HG03520 (cell line): Measurements from ENCODE around the gene PER3.

Experiments
- ATAC-seq: cut with Tn5 transposase; IDR thresholded peaks from one replicate; pipeline ENCODE4 v1.9.1; 2021; ENCODE audit warnings: mild to moderate bottlenecking, moderate library complexity; ENCODE audit not compliant: unreplicated experiment

The PER3 gene

GRCh38 chr1:7831458-7831857 lies 47.4 kb downstream of the PER3 start:
- no peak for ATAC-seq

- no peak for ATAC-seq
Observed at GRCh38 chr1:7833035-7833434, 48.9 kb downstream of the PER3 start.

GRCh38 chr1:7838714-7839113 lies 54.6 kb downstream of the PER3 start:
- ATAC-seq: no peak

- no peak for ATAC-seq
Observed at GRCh38 chr1:7839526-7839925, 55.4 kb downstream of the PER3 start.

- no peak for ATAC-seq
Observed at GRCh38 chr1:7842517-7842916, 58.4 kb downstream of the PER3 start.

GRCh38 chr1:7845761-7846160 lies 61.7 kb downstream of the PER3 start:
- no peak for ATAC-seq

- ATAC-seq: no peak
Observed at GRCh38 chr1:7846656-7847055, 62.6 kb downstream of the PER3 start.

GRCh38 chr1:7847599-7847998 lies 63.5 kb downstream of the PER3 start:
- no peak for ATAC-seq

- ATAC-seq: no peak
Observed at GRCh38 chr1:7850786-7851185, 66.7 kb downstream of the PER3 start.

GRCh38 chr1:7852804-7853683 lies 69.0 kb downstream of the PER3 start, which contains the start of gene UTS2:
Gene UTS2, minus strand, starts transcription at chr1:7853065. Its CDS starts 62 bp downstream, at chr1:7853003.
- no peak for ATAC-seq

GRCh38 chr1:7853684-7854026 lies 69.6 kb downstream of the PER3 start:
- ATAC-seq: no peak

GRCh38 chr1:7856345-7856744 lies 72.3 kb downstream of the PER3 start:
- ATAC-seq: no peak

- no peak for ATAC-seq
Observed at GRCh38 chr1:7857000-7857399, 72.9 kb downstream of the PER3 start.

- ATAC-seq: no peak
Observed at GRCh38 chr1:7857985-7858384, 73.9 kb downstream of the PER3 start.

- ATAC-seq: no peak
Observed at GRCh38 chr1:7859406-7859805, 75.3 kb downstream of the PER3 start.

GRCh38 chr1:7860130-7860529 lies 76.0 kb downstream of the PER3 start:
- no peak for ATAC-seq

GRCh38 chr1:7861452-7861851 lies 77.4 kb downstream of the PER3 start:
- ATAC-seq: no peak

GRCh38 chr1:7862211-7863060 lies 78.3 kb downstream of the PER3 start:
- no peak for ATAC-seq

GRCh38 chr1:7863756-7864328 lies 79.8 kb downstream of the PER3 start:
- ATAC-seq: no peak

GRCh38 chr1:7865978-7866377 lies 81.9 kb downstream of the PER3 start:
- ATAC-seq: no peak

GRCh38 chr1:7868070-7868780 lies 84.1 kb downstream of the PER3 start:
- ATAC-seq: no peak
